ENCODE results near the gene KDF1. TPM values are rescaled to one million over a fixed set of nuclear protein-coding genes. Genes with fewer than 3 reads are reported as not detected.
A peak's percentile ranks its signal among the peaks of the same experiment; 100 is the strongest.

The KDF1 gene
- total and polyA plus RNA-seq, 2 of the 13 experiments (the other 11 are each of a cell fraction or from before 2014, with no cell fraction given) = 1.9 to 4.9 TPM

DNA sequence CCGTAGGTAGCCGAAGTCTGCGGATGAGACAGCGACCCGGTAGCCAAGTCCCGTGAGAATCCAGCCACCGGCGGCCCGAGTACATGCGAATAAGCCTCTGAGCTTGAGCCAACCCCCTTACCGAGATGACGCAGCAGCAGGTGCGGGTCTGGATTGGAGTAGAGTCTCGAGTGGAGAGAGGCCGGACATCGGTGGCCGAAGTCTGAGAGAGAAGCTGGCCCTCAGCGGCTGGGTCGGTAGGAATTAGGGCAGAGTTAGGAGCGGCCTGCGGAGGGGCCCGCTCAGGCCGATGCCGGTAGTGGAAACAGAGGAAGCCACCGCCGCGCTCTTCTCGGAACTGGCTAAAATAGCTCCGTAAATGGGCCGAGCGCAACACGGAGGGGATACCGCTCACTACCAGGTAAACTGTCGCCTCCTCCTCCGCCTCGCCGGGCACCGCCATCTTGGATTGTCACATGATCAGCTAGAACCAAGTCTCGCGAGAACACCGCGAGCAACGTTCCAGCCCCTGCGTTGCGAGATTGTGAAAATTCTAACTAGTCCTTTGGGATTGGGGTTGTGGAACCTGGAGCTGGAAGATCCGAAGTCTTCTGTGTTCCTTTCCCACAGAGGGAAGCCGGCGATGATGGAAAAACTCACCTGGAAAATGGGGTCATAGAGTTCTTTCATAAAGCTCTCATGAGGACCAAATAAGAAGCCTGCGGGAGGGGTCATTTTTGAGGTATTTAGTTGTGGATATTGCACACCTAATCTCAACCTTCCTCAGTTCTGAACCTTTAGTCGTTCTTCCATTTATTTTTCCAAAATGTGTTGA lies 60.1 kb downstream of the KDF1 start, which contains the start of gene GPATCH3 (continued):
- TF ChIP-seq, protein P1, sequence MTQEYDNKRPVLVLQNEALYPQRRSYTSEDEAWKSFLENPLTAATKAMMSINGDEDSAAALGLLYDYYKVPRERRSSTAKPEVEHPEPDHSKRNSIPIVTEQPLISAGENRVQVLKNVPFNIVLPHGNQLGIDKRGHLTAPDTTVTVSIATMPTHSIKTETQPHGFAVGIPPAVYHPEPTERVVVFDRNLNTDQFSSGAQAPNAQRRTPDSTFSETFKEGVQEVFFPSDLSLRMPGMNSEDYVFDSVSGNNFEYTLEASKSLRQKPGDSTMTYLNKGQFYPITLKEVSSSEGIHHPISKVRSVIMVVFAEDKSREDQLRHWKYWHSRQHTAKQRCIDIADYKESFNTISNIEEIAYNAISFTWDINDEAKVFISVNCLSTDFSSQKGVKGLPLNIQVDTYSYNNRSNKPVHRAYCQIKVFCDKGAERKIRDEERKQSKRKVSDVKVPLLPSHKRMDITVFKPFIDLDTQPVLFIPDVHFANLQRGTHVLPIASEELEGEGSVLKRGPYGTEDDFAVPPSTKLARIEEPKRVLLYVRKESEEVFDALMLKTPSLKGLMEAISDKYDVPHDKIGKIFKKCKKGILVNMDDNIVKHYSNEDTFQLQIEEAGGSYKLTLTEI (CRISPR knock-in tag; conservative IDR thresholded peaks at IDR 0.05) = no peak
- TF ChIP-seq SMARCE1 (IDR thresholded peaks at IDR 0.05; ENCODE audit: borderline replicate concordance) = no peak
- no peak for TF ChIP-seq SP5 (CRISPR knock-in tag; IDR thresholded peaks at IDR 0.05; ENCODE audit: borderline replicate concordance, low read depth)
- TF ChIP-seq TRIM24 (CRISPR knock-in tag; IDR thresholded peaks at IDR 0.05) = no peak
- no peak for TF ChIP-seq ZNF329 (CRISPR knock-in tag; IDR thresholded peaks at IDR 0.05; ENCODE audit: low read depth)
- no peak; the same call in 1 of the 2 replicates for TF ChIP-seq ZNF879 (CRISPR knock-in tag; IDR thresholded peaks at IDR 0.05)
- TF ChIP-seq PHF8 (CRISPR knock-in tag; IDR thresholded peaks at IDR 0.05) = peak; percentile 90
- no peak for TF ChIP-seq ZBTB8A (CRISPR knock-in tag; IDR thresholded peaks at IDR 0.05; ENCODE audit: borderline replicate concordance, low read depth)
- TF ChIP-seq RAD51 (IDR thresholded peaks at IDR 0.05; ENCODE audit: borderline replicate concordance) = peak; percentile 50; the same call in 1 of the 2 replicates
- TF ChIP-seq SRSF9 (IDR thresholded peaks at IDR 0.05; ENCODE audit: borderline replicate concordance, insufficient read depth, low read depth, low read length, poor library complexity, severe bottlenecking) = no peak
- no peak for TF ChIP-seq ZNF672 (CRISPR knock-in tag; IDR thresholded peaks at IDR 0.05)
- no peak for TF ChIP-seq ZNF337 (CRISPR knock-in tag; IDR thresholded peaks at IDR 0.05; ENCODE audit: borderline replicate concordance, low read depth)
- TF ChIP-seq ZNF230 (CRISPR knock-in tag; IDR thresholded peaks at IDR 0.05) = peak; percentile 52; the same call in 1 of the 2 replicates
- no peak for TF ChIP-seq ZFP41 (CRISPR knock-in tag; IDR thresholded peaks at IDR 0.05; ENCODE audit: borderline replicate concordance)
- TF ChIP-seq, protein P2, sequence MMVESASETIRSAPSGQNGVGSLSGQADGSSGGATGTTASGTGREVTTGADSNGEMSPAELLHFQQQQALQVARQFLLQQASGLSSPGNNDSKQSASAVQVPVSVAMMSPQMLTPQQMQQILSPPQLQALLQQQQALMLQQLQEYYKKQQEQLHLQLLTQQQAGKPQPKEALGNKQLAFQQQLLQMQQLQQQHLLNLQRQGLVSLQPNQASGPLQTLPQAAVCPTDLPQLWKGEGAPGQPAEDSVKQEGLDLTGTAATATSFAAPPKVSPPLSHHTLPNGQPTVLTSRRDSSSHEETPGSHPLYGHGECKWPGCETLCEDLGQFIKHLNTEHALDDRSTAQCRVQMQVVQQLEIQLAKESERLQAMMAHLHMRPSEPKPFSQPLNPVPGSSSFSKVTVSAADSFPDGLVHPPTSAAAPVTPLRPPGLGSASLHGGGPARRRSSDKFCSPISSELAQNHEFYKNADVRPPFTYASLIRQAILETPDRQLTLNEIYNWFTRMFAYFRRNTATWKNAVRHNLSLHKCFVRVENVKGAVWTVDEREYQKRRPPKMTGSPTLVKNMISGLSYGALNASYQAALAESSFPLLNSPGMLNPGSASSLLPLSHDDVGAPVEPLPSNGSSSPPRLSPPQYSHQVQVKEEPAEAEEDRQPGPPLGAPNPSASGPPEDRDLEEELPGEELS (CRISPR knock-in tag; IDR thresholded peaks at IDR 0.05) = peak; percentile 55
- TF ChIP-seq, protein P3, sequence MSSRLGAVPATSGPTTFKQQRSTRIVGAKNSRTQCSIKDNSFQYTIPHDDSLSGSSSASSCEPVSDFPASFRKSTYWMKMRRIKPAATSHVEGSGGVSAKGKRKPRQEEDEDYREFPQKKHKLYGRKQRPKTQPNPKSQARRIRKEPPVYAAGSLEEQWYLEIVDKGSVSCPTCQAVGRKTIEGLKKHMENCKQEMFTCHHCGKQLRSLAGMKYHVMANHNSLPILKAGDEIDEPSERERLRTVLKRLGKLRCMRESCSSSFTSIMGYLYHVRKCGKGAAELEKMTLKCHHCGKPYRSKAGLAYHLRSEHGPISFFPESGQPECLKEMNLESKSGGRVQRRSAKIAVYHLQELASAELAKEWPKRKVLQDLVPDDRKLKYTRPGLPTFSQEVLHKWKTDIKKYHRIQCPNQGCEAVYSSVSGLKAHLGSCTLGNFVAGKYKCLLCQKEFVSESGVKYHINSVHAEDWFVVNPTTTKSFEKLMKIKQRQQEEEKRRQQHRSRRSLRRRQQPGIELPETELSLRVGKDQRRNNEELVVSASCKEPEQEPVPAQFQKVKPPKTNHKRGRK (CRISPR knock-in tag; IDR thresholded peaks at IDR 0.05) = no peak
- peak; percentile 83; the same call in 1 of the 2 replicates for TF ChIP-seq SMYD3 (CRISPR knock-in tag; IDR thresholded peaks at IDR 0.05)
- no peak for TF ChIP-seq ADNP (CRISPR knock-in tag; IDR thresholded peaks at IDR 0.05)
- no peak for TF ChIP-seq ZZZ3 (CRISPR knock-in tag; IDR thresholded peaks at IDR 0.05; ENCODE audit: borderline replicate concordance)
- TF ChIP-seq MZF1 (CRISPR knock-in tag; IDR thresholded peaks at IDR 0.05; ENCODE audit: borderline replicate concordance) = no peak
- TF ChIP-seq ZMYM3 (CRISPR knock-in tag; IDR thresholded peaks at IDR 0.05) = peak; percentile 27; the same call in 1 of the 2 replicates
- TF ChIP-seq, protein P4, sequence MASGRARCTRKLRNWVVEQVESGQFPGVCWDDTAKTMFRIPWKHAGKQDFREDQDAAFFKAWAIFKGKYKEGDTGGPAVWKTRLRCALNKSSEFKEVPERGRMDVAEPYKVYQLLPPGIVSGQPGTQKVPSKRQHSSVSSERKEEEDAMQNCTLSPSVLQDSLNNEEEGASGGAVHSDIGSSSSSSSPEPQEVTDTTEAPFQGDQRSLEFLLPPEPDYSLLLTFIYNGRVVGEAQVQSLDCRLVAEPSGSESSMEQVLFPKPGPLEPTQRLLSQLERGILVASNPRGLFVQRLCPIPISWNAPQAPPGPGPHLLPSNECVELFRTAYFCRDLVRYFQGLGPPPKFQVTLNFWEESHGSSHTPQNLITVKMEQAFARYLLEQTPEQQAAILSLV (CRISPR knock-in tag; IDR thresholded peaks at IDR 0.05; ENCODE audit: borderline replicate concordance) = peak; percentile 67; the same call in 1 of the 2 replicates
- peak; percentile 87 for TF ChIP-seq BORCS8-MEF2B (CRISPR knock-in tag; IDR thresholded peaks at IDR 0.05)
